RWPE2 (cell line): ENCODE results near the gene CLDN8.

Experiments
- ATAC-seq: fragments of 200-7000 bp; cut with Tn5 transposase; 3 replicates; pipeline ENCODE4 v1.9.1; 2021; ENCODE audit warnings: low read depth
- DNase-seq: peaks from one replicate; pipeline ENCODE4 v3.0.0-alpha.2; 2020; ENCODE audit warnings: low spot score
- H3K27ac ChIP-seq: fragments of 450-650 bp; 2 replicates; pipeline ENCODE4 v1.5.1; 2017; ENCODE audit warnings: mild to moderate bottlenecking; ENCODE audit not compliant: poor library complexity, severe bottlenecking
- H3K27me3 ChIP-seq: fragments of 250-450 bp; sonication (Bioruptor Pico); 2 replicates; pipeline ENCODE4 v1.5.1; 2021; ENCODE audit warnings: mild to moderate bottlenecking, moderate library complexity; ENCODE audit not compliant: insufficient read depth, poor library complexity, severe bottlenecking
- H3K36me3 ChIP-seq: fragments of 250-450 bp; sonication (Bioruptor Pico); 2 replicates; pipeline ENCODE4 v1.5.1; 2020; ENCODE audit warnings: low read depth, mild to moderate bottlenecking, moderate library complexity
- H3K4me1 ChIP-seq: fragments of 250-450 bp; sonication (Bioruptor Pico); 2 replicates; pipeline ENCODE4 v1.5.1; 2021; ENCODE audit warnings: mild to moderate bottlenecking, moderate library complexity; ENCODE audit not compliant: insufficient read depth, poor library complexity, severe bottlenecking
- H3K4me3 ChIP-seq: fragments of 250-450 bp; sonication (Bioruptor Pico); 2 replicates; pipeline ENCODE4 v1.5.1; 2021; ENCODE audit warnings: mild to moderate bottlenecking, moderate library complexity; ENCODE audit not compliant: severe bottlenecking
- H3K9me3 ChIP-seq: fragments of 250-450 bp; sonication (Bioruptor Pico); 2 replicates; pipeline ENCODE4 v1.5.1; 2021; ENCODE audit warnings: mild to moderate bottlenecking, moderate library complexity; ENCODE audit not compliant: severe bottlenecking
- TF ChIP-seq, protein P1 (sequence below): fragments of 450-650 bp; IDR thresholded peaks from one replicate; pipeline ENCODE4 v1.5.1; 2017; ENCODE audit warnings: mild to moderate bottlenecking, moderate library complexity; ENCODE audit not compliant: poor library complexity, severe bottlenecking

The CLDN8 gene

DNA sequence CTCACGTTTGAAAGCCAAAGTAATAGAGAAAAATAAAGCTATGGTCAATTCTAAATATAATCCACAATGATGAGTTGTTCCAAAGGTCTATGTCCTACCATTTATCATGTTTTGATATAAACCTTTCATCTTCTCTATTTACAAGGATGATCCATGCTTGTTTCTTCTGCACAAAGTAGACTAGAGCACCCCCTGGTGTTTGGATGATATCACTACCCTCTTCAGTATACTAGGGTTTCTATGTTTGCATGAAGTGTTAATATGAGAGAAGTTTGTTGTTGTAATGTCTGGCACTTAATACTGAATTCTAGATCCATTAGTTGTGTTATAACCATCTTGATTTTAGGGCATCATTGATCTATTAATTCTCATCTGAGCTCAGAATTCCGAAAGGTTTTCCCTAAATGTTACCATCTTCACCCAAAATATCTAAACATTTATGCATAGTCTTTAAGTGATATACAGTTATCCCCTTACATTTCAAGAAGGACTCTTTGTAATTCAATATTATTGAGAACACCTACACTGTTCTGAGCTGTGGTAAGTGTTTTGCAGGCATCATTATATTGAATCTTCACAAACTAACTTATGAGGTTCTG is 21.1 kb downstream of the CLDN8 start:
- H3K9me3 ChIP-seq = no peaks in the 10 kb centered on the region
- TF ChIP-seq, protein P1, sequence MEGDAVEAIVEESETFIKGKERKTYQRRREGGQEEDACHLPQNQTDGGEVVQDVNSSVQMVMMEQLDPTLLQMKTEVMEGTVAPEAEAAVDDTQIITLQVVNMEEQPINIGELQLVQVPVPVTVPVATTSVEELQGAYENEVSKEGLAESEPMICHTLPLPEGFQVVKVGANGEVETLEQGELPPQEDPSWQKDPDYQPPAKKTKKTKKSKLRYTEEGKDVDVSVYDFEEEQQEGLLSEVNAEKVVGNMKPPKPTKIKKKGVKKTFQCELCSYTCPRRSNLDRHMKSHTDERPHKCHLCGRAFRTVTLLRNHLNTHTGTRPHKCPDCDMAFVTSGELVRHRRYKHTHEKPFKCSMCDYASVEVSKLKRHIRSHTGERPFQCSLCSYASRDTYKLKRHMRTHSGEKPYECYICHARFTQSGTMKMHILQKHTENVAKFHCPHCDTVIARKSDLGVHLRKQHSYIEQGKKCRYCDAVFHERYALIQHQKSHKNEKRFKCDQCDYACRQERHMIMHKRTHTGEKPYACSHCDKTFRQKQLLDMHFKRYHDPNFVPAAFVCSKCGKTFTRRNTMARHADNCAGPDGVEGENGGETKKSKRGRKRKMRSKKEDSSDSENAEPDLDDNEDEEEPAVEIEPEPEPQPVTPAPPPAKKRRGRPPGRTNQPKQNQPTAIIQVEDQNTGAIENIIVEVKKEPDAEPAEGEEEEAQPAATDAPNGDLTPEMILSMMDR = peak; percentile 90
- no peaks in the 10 kb centered on the region for H3K27me3 ChIP-seq
- ATAC-seq = peak; percentile 82
- no peaks in the 10 kb centered on the region for H3K4me1 ChIP-seq
- H3K36me3 ChIP-seq = no peaks in the 10 kb centered on the region
- DNase-seq = no peak
- no peak overlapping the region for H3K4me3 ChIP-seq
- no peak overlapping the region for H3K27ac ChIP-seq

DNA sequence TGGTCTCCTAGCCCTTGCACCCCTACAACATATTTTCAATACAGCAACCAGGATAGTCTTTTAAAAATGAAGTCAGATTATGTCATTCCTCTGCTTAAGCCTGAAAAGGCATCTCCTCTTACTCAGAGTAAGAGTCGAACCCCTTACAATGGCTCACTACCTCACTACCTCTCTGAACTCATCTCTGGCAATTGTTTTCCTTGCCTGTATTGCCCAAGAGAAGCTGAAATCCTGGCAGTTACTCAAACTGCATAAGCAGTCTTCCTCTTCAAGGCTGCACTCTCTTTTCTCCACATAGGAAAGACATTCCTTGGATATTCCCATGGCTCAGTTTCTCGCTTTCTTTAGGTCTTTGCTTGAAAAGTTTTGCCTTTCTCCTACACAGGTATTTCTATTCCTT is 22.7 kb downstream of the CLDN8 start:
- TF ChIP-seq, protein P1 = no peak
- no peak for DNase-seq
- Histone ChIP-seq H3K27me3 (no peaks in the 10 kb centered on the region), H3K4me1 (no peaks in the 10 kb centered on the region), H3K9me3 (no peaks in the 10 kb centered on the region), H3K4me3 (no peak overlapping the region), H3K36me3 (no peaks in the 10 kb centered on the region), H3K27ac (no peak overlapping the region)
- ATAC-seq = no peak

GRCh38 chr21:30190554-30190953 is 25.3 kb downstream of the CLDN8 start:
- no peaks in the 10 kb centered on the region for H3K36me3 ChIP-seq
- no peak overlapping the region for H3K27ac ChIP-seq
- TF ChIP-seq, protein P1 = no peak
- H3K9me3 ChIP-seq = no peaks in the 10 kb centered on the region
- DNase-seq (no peak), ATAC-seq (no peak)
- H3K4me1 ChIP-seq = no peaks in the 10 kb centered on the region
- H3K27me3 ChIP-seq = no peaks in the 10 kb centered on the region
- H3K4me3 ChIP-seq = no peak overlapping the region

DNA sequence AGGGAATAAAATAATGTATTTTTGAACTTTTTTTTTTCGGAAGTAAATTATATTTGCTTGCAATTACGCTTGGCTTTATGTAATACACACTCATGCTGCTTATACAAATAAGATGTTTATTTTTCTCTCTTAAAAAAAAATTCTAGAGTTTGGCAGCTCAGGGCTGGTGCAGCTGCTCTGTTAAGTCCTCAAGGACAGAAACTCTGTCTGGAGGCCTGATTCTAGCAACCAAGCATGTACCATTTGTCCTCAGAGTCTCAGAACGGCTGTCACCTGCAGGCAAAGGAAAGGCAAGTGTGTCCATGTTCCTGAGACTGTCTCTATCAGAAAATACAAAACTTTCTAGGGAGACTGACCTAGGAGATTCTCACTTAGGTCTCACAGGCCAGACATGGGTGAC is 26.1 kb downstream of the CLDN8 start:
- DNase-seq = no peak

DNA sequence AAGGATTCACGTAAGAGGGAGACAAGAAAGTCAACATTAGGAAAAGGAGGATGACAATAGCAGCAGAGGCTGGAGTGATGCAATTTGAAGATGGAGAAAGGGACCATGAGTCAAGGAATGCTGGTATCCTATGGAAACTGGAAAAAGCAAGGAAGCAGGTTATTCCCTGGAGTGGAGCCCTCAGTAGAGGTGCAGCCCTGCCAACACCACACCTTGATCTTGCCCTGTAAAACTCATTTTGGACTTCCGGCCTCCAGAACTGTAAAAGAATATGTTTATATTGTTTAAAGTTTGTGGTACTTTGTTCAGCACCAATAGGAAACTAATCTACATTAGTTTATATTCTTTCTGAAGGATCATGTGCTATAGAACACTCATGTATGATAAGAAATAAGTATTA is 29.7 kb downstream of the CLDN8 start:
- Histone ChIP-seq H3K4me3 (no peak overlapping the region), H3K27ac (no peak overlapping the region), H3K4me1 (no peaks in the 10 kb centered on the region), H3K27me3 (no peaks in the 10 kb centered on the region), H3K9me3 (no peaks in the 10 kb centered on the region), H3K36me3 (no peaks in the 10 kb centered on the region)
- DNase-seq (no peak), ATAC-seq (no peak)
- TF ChIP-seq, protein P1 = no peak

More for the DNA sequence above, 26.1 kb downstream of the CLDN8 start:
- TF ChIP-seq, protein P1 = no peak
- Histone ChIP-seq H3K9me3 (no peaks in the 10 kb centered on the region), H3K27me3 (no peaks in the 10 kb centered on the region), H3K36me3 (no peaks in the 10 kb centered on the region), H3K4me3 (no peak overlapping the region), H3K4me1 (no peaks in the 10 kb centered on the region), H3K27ac (no peak overlapping the region)
- no peak for ATAC-seq
